K562 (cell line): ENCODE measurements around the gene RPL35. TPM values are rescaled to one million over a fixed set of nuclear protein-coding genes. Genes with fewer than 3 reads are reported as not detected.
A peak's percentile ranks its signal among the peaks of the same experiment; 100 is the strongest.

ENCODE experiments used
- BCLAF1 ChIP-seq, 2 experiments: fragments of 450-650 bp in 1 of 2; IDR thresholded peaks; 2 replicates each; pipeline ENCODE4 v1.6.1; 2011 to 2017; ENCODE audit warnings: low read depth in 2 of 2, antibody characterized with exemption in 1 of 2, borderline replicate concordance in 1 of 2, low read length in 1 of 2, mild to moderate bottlenecking in 1 of 2, mixed read lengths in 1 of 2; ENCODE audit not compliant: control insufficient read depth in 1 of 2
- C11orf30 ChIP-seq: fragments of 450-650 bp; IDR thresholded peaks from 2 replicates; pipeline ENCODE4 v1.6.1; 2016; ENCODE audit warnings: low read depth, mild to moderate bottlenecking
- CBX1 ChIP-seq: sonication (generic); IDR thresholded peaks from 2 replicates; pipeline ENCODE4 v1.6.1; 2016; ENCODE audit warnings: antibody characterized with exemption, low read depth, mild to moderate bottlenecking
- CHCHD3 ChIP-seq: fragments of 250-450 bp; sonication (Bioruptor Pico); IDR thresholded peaks from 2 replicates; pipeline ENCODE4 v2.1.2; 2022; ENCODE audit warnings: mild to moderate bottlenecking
- DLX4 ChIP-seq: fragments of 250-450 bp; sonication (Bioruptor Pico); IDR thresholded peaks from 2 replicates; pipeline ENCODE4 v1.6.1; 2021; ENCODE audit warnings: mild to moderate bottlenecking
- HDAC8 ChIP-seq: fragments of 450-650 bp; IDR thresholded peaks from 2 replicates; pipeline ENCODE4 v1.6.1; 2016; ENCODE audit warnings: mild to moderate bottlenecking, missing genetic modification characterization, moderate library complexity, missing compliant biosample characterization
- HES1 ChIP-seq: fragments of 450-650 bp; IDR thresholded peaks from 2 replicates; pipeline ENCODE4 v1.6.1; 2016; ENCODE audit warnings: low read depth, mild to moderate bottlenecking, moderate library complexity
- ILK ChIP-seq: fragments of 450-650 bp; IDR thresholded peaks from 2 replicates; pipeline ENCODE4 v1.6.1; 2016; ENCODE audit warnings: missing genetic modification characterization, low read depth, mild to moderate bottlenecking, missing compliant biosample characterization, moderate library complexity, borderline replicate concordance
- MEF2A ChIP-seq: IDR thresholded peaks from 2 replicates; pipeline ENCODE4 v1.6.1; 2011; ENCODE audit warnings: low read depth, mild to moderate bottlenecking, low read length, moderate library complexity; ENCODE audit not compliant: control insufficient read depth
- MXI1 ChIP-seq: IDR thresholded peaks from 2 replicates; pipeline ENCODE4 v1.6.1; 2011; ENCODE audit warnings: low read depth, mild to moderate bottlenecking, improper control_type of control experiment, low read length
- NEUROD1 ChIP-seq: fragments of 150-350 bp; IDR thresholded peaks from 2 replicates; pipeline ENCODE4 v1.6.1; 2014; ENCODE audit warnings: borderline replicate concordance, low read length, low read depth; ENCODE audit not compliant: partially characterized antibody
- PHB2 ChIP-seq: fragments of 450-650 bp; IDR thresholded peaks from 2 replicates; pipeline ENCODE4 v1.6.1; 2017; ENCODE audit warnings: low read depth
- PTTG1 ChIP-seq: fragments of 450-650 bp; IDR thresholded peaks from 2 replicates; pipeline ENCODE4 v1.6.1; 2016; ENCODE audit warnings: low read depth, mild to moderate bottlenecking, missing genetic modification characterization, missing compliant biosample characterization
- THAP12 ChIP-seq: fragments of 250-450 bp; sonication (Bioruptor Pico); IDR thresholded peaks from 2 replicates; pipeline ENCODE4 v1.9.0; 2021; ENCODE audit warnings: mild to moderate bottlenecking, inconsistent platforms
- ZNF124 ChIP-seq: sonication (generic); formaldehyde crosslinking; IDR thresholded peaks from 2 replicates; pipeline ENCODE4 v1.8.1; 2022; ENCODE audit warnings: missing genetic modification reagents
- ZNF133 ChIP-seq: fragments of 250-450 bp; sonication (Bioruptor Pico); IDR thresholded peaks from 2 replicates; pipeline ENCODE4 v1.4.0; 2020; ENCODE audit warnings: mild to moderate bottlenecking
- ZNF212 ChIP-seq: fragments of 450-650 bp; formaldehyde crosslinking; IDR thresholded peaks from 2 replicates; pipeline ENCODE4 v1.4.0; 2020; ENCODE audit warnings: mild to moderate bottlenecking
- ZNF280A ChIP-seq: fragments of 450-650 bp; IDR thresholded peaks from 2 replicates; pipeline ENCODE4 v1.6.1; 2018; ENCODE audit warnings: mild to moderate bottlenecking, low read depth; ENCODE audit not compliant: partially characterized antibody
- polyA plus RNA-seq, 8 experiments: library from polyadenylated mRNA; depleted of rRNA in 4 of 8; stranded (reverse) in 5 of 8; unstranded in 3 of 8; fragments of >200 nt; fragmentation: Nextera tagmentation in 2 of 8; fragmentation: Illumina TruSeq in 1 of 8; extraction: Ambion mirVana in 2 of 8; extraction: Trizol in 1 of 8; gene quantifications; 2 replicates each; pipeline versions ENCODE4 v1.2.1 to v1.2.3, GENCODE V29; 2011 to 2014; ENCODE audit warnings: inconsistent platforms in 1 of 8, missing spikeins in 1 of 8
- total RNA-seq, 7 experiments: library from RNA; depleted of rRNA in 6 of 7; stranded (reverse); fragments of >200 nt in 6 of 7; fragmentation: Illumina TruSeq in 2 of 7; extraction: Trizol in 2 of 7; gene quantifications; 2 replicates each; pipeline versions ENCODE4 v1.2.1 to v1.2.3, GENCODE V29; 2011 to 2021; ENCODE audit warnings: low replicate concordance in 1 of 7

Gene RPL35
- total and polyA plus RNA-seq, 9 of the 15 experiments (the other 6 are each of a cell fraction or from before 2014, with no cell fraction given), result 1,755 to 5,101 (median 3,405) TPM

- TF ChIP-seq CBX1 (peak; percentile 82; the same call in 1 of the 2 replicates), C11orf30 (no peak), NEUROD1 (peak; percentile 62), PHB2 (no peak), MEF2A (no peak), HDAC8 (no peak), DLX4 (no peak), ZNF280A (no peak), ZNF124 (CRISPR knock-in tag) (no peak), THAP12 (CRISPR knock-in tag) (peak; percentile 34; the same call in 1 of the 2 replicates), ZNF133 (no peak), HES1 (no peak), ZNF212 (CRISPR knock-in tag) (no peak), PTTG1 (tag) (no peak), MXI1 (peak; percentile 39; the same call in 1 of the 2 replicates), CHCHD3 (CRISPR knock-in tag) (no peak), ILK (tag) (no peak), BCLAF1 (IDR thresholded peaks at IDR 0.05; ENCODE audit: borderline replicate concordance in 1 of 2, control insufficient read depth in 1 of 2, low read depth in 2 of 2, low read length in 1 of 2) (peak in 1 of 2 experiments; percentile 85; a peak in 2 of 4 replicates)
Observed at GRCh38 chr9:124861342-124862229, at the start of gene RPL35, which contains the start of gene ARPC5L (continued).
